Measurements from ENCODE around the gene THAP5.

DNA sequence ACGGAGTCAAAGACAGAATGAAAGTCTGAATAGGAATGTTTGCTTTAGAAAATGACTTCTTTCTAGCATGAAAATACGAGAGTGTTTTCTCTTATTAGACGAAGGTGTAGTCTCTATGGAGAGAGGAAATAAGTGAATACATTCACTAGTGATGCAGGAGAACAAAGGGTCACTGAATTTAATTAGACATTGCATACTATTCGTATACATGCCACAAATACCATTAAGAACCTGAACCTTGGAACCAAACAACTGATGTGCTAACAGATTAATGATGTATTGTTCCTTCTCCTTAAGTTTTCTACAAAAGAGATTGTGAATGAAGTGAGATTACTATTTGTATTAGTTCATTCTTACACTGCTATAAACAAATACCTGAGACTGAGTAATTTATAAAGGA is 10.3 kb downstream of the THAP5 start:
- TF ChIP-seq USF1 (IDR thresholded peaks at IDR 0.05) = no peak
- no peak for TF ChIP-seq EP300 (IDR thresholded peaks at IDR 0.05; ENCODE audit: borderline replicate concordance)
- TF ChIP-seq, protein P1, sequence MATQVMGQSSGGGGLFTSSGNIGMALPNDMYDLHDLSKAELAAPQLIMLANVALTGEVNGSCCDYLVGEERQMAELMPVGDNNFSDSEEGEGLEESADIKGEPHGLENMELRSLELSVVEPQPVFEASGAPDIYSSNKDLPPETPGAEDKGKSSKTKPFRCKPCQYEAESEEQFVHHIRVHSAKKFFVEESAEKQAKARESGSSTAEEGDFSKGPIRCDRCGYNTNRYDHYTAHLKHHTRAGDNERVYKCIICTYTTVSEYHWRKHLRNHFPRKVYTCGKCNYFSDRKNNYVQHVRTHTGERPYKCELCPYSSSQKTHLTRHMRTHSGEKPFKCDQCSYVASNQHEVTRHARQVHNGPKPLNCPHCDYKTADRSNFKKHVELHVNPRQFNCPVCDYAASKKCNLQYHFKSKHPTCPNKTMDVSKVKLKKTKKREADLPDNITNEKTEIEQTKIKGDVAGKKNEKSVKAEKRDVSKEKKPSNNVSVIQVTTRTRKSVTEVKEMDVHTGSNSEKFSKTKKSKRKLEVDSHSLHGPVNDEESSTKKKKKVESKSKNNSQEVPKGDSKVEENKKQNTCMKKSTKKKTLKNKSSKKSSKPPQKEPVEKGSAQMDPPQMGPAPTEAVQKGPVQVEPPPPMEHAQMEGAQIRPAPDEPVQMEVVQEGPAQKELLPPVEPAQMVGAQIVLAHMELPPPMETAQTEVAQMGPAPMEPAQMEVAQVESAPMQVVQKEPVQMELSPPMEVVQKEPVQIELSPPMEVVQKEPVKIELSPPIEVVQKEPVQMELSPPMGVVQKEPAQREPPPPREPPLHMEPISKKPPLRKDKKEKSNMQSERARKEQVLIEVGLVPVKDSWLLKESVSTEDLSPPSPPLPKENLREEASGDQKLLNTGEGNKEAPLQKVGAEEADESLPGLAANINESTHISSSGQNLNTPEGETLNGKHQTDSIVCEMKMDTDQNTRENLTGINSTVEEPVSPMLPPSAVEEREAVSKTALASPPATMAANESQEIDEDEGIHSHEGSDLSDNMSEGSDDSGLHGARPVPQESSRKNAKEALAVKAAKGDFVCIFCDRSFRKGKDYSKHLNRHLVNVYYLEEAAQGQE (IDR thresholded peaks at IDR 0.05; ENCODE audit: low read depth) = no peak
- TF ChIP-seq RAD21 (IDR thresholded peaks at IDR 0.05; ENCODE audit: low read depth) = no peak
- no peak for TF ChIP-seq FOXM1 (IDR thresholded peaks at IDR 0.05; ENCODE audit: borderline replicate concordance, low read depth)
- no peak for TF ChIP-seq MAX (IDR thresholded peaks at IDR 0.05)
